H1 (cell line): Measurements from ENCODE around the gene LMNTD2. TPM values are rescaled to one million over a fixed set of nuclear protein-coding genes. Genes with fewer than 3 reads are reported as not detected.
A peak's percentile ranks its signal among the peaks of the same experiment; 100 is the strongest.

Experiments
- CTCF ChIA-PET: fragments of 300-600 bp; sonication (Branson Sonifier 250); formaldehyde crosslinking; loops from one replicate; lab custom pipeline; 2021; ENCODE audit not compliant: partially characterized antibody; lab: Charles Lee
- POLR2A ChIA-PET: fragments of 300-600 bp; sonication (Branson Sonifier 250); formaldehyde crosslinking; loops from one replicate; lab custom pipeline; 2021; ENCODE audit warnings: inconsistent platforms; ENCODE audit not compliant: partially characterized antibody; lab: Charles Lee
- DNase-seq, 2 experiments: peaks; one replicate each; pipeline versions ENCODE4 v3.0.0 to v3.0.0-alpha.2; 2010 to 2022; ENCODE audit warnings: low spot score in 2 of 2, low read depth in 1 of 2, mixed read lengths in 1 of 2
- FAIRE-seq: peaks from 2 replicates; lab custom pipeline; 2011; peaks lifted over from hg19 to GRCh38; lab: Jason Lieb, UNC
- H2AFZ ChIP-seq: 2 replicates; pipeline ENCODE4 v1.8.1; 2012; ENCODE audit warnings: low read length, inconsistent platforms
- H2AK5ac ChIP-seq: 2 replicates; pipeline ENCODE4 v1.6.1; 2013; ENCODE audit warnings: low read depth, low read length
- H2BK120ac ChIP-seq: replicated peaks from 2 replicates; pipeline ENCODE3; 2013; ENCODE audit warnings: low read depth, low read length, inconsistent platforms
- H2BK12ac ChIP-seq: 2 replicates; pipeline ENCODE4 v1.6.1; 2013; ENCODE audit warnings: low read depth, low read length
- H2BK15ac ChIP-seq: 2 replicates; pipeline ENCODE4 v1.6.1; 2013; ENCODE audit warnings: low read length
- H2BK20ac ChIP-seq: 2 replicates; pipeline ENCODE4 v1.6.1; 2013; ENCODE audit warnings: low read length
- H2BK5ac ChIP-seq: 2 replicates; pipeline ENCODE4 v1.6.1; 2013; ENCODE audit warnings: low read depth, low read length
- H3K14ac ChIP-seq: 2 replicates; pipeline ENCODE4 v1.6.1; 2013; ENCODE audit warnings: inconsistent platforms; ENCODE audit not compliant: insufficient read length
- H3K18ac ChIP-seq: 2 replicates; pipeline ENCODE4 v1.6.1; 2013; ENCODE audit warnings: low read length; ENCODE audit errors: extremely low read depth
- H3K23ac ChIP-seq: 2 replicates; pipeline ENCODE4 v1.6.1; 2013; ENCODE audit warnings: inconsistent platforms; ENCODE audit not compliant: insufficient read length
- H3K23me2 ChIP-seq: 2 replicates; pipeline ENCODE4 v1.6.1; 2013; ENCODE audit warnings: low read depth, low read length
- H3K27ac ChIP-seq: 2 replicates; pipeline ENCODE4 v1.6.1; 2011; ENCODE audit warnings: low read depth, low read length, inconsistent platforms
- H3K27me3 ChIP-seq, 4 experiments: replicated peaks in 1 of 4; 1 replicate in 1 of 4; 2 replicates in 3 of 4; pipeline versions ENCODE4 v1.6.1 to v1.8.1; 2011 to 2013; ENCODE audit warnings: low read length in 3 of 4, mild to moderate bottlenecking in 3 of 4, inconsistent platforms in 2 of 4, mixed read lengths in 2 of 4, moderate library complexity in 1 of 4; ENCODE audit not compliant: control insufficient read depth in 3 of 4, insufficient read depth in 3 of 4; ENCODE audit errors: extremely low read depth in 1 of 4
- H3K36me3 ChIP-seq, 4 experiments: 2 replicates each; pipeline versions ENCODE4 v1.6.1 to v1.8.1; 2011 to 2013; ENCODE audit warnings: mild to moderate bottlenecking in 4 of 4, low read length in 3 of 4, moderate library complexity in 2 of 4, control low read depth in 1 of 4, inconsistent platforms in 1 of 4; ENCODE audit not compliant: insufficient read depth in 4 of 4, control insufficient read depth in 2 of 4
- H3K4ac ChIP-seq: replicated peaks from 2 replicates; pipeline ENCODE3; 2013; ENCODE audit warnings: low read length, low read depth, mixed read lengths, inconsistent platforms; ENCODE audit not compliant: insufficient read length
- H3K4me1 ChIP-seq, 4 experiments: replicated peaks in 1 of 4; 1 replicate in 1 of 4; 2 replicates in 3 of 4; pipeline versions ENCODE4 v1.6.1 to v1.8.1; 2011 to 2013; ENCODE audit warnings: low read length in 3 of 4, inconsistent platforms in 2 of 4, mixed read lengths in 1 of 4; ENCODE audit not compliant: insufficient read depth in 4 of 4, control insufficient read depth in 3 of 4
- H3K4me2 ChIP-seq, 2 experiments: 2 replicates each; pipeline versions ENCODE4 v1.6.1 to v1.8.1; 2011 to 2013; ENCODE audit warnings: low read depth in 2 of 2, low read length in 2 of 2, control low read depth in 1 of 2, inconsistent platforms in 1 of 2, mild to moderate bottlenecking in 1 of 2; ENCODE audit not compliant: insufficient read depth in 1 of 2
- H3K4me3 ChIP-seq, 4 experiments: fragments of 200-600, 300-600 bp in 1 of 4; sonication (generic), shearing (Covaris generic), sonication (Bioruptor Twin) in 1 of 4; 2 replicates each; pipeline versions ENCODE4 v1.5.1 to v1.8.1; 2011 to 2016; ENCODE audit warnings: low read length in 4 of 4, low read depth in 3 of 4, control low read depth in 2 of 4, inconsistent platforms in 2 of 4, mild to moderate bottlenecking in 2 of 4, mixed read lengths in 1 of 4, moderate library complexity in 1 of 4; ENCODE audit not compliant: insufficient read depth in 2 of 4; ENCODE audit errors: extremely low read depth in 1 of 4
- H3K56ac ChIP-seq: replicated peaks from 2 replicates; pipeline ENCODE3; 2013; ENCODE audit warnings: low read depth, mild to moderate bottlenecking, mixed read lengths, low read length, inconsistent platforms; ENCODE audit not compliant: insufficient read length
- H3K79me1 ChIP-seq: 2 replicates; pipeline ENCODE4 v1.6.1; 2013; ENCODE audit warnings: low read depth, low read length, control low read depth
- H3K79me2 ChIP-seq, 2 experiments: 2 replicates each; pipeline versions ENCODE4 v1.6.1 to v1.8.1; 2012 to 2013; ENCODE audit warnings: low read length in 2 of 2, mild to moderate bottlenecking in 2 of 2, inconsistent platforms in 1 of 2; ENCODE audit not compliant: insufficient read depth in 2 of 2, control insufficient read depth in 1 of 2
- H3K9ac ChIP-seq, 4 experiments: replicated peaks in 1 of 4; 1 replicate in 1 of 4; 2 replicates in 3 of 4; pipeline versions ENCODE4 v1.6.1 to v1.8.1; 2011 to 2013; ENCODE audit warnings: low read depth in 3 of 4, low read length in 3 of 4, control low read depth in 2 of 4, mild to moderate bottlenecking in 2 of 4, moderate library complexity in 2 of 4, inconsistent platforms in 1 of 4; ENCODE audit errors: extremely low read depth in 1 of 4
- H3K9me3 ChIP-seq, 2 experiments: 2 replicates each; pipeline versions ENCODE4 v1.6.1 to v1.8.1; 2012 to 2013; ENCODE audit warnings: mild to moderate bottlenecking in 2 of 2, moderate library complexity in 2 of 2, control low read depth in 1 of 2, inconsistent platforms in 1 of 2, low read depth in 1 of 2, low read length in 1 of 2, mixed read lengths in 1 of 2; ENCODE audit not compliant: insufficient read depth in 2 of 2
- H4K20me1 ChIP-seq, 2 experiments: replicated peaks in 1 of 2; 2 replicates each; pipeline versions ENCODE3 to v1.8.1; 2011 to 2013; ENCODE audit warnings: inconsistent platforms in 2 of 2, low read length in 2 of 2, mild to moderate bottlenecking in 1 of 2; ENCODE audit not compliant: insufficient read depth in 2 of 2, control insufficient read depth in 1 of 2
- H4K5ac ChIP-seq: 2 replicates; pipeline ENCODE4 v1.6.1; 2013; ENCODE audit warnings: low read length, low read depth, mixed read lengths, inconsistent platforms; ENCODE audit not compliant: insufficient read length
- H4K8ac ChIP-seq: 2 replicates; pipeline ENCODE4 v1.8.0; 2013; ENCODE audit warnings: mild to moderate bottlenecking, moderate library complexity, low read length, inconsistent platforms; ENCODE audit not compliant: insufficient read depth; ENCODE audit errors: extremely low read depth
- H4K91ac ChIP-seq: replicated peaks from 2 replicates; pipeline ENCODE3; 2013; ENCODE audit warnings: low read length, mixed read lengths, inconsistent platforms; ENCODE audit not compliant: insufficient read length
- CHD1 ChIP-seq: IDR thresholded peaks from 2 replicates; pipeline ENCODE4 v1.6.1; 2012; ENCODE audit warnings: low read depth, low read length, improper control_type of control experiment
- WGBS, 2 experiments: shearing (Covaris generic) in 1 of 2; methylation state at CpG; one replicate each; pipeline versions ENCODE4 v1.1.6 to v1.1.7; 2013 to 2015; ENCODE audit warnings: low lambda C conversion rate in 2 of 2, mixed read lengths in 2 of 2, inconsistent platforms in 1 of 2, low coverage in 1 of 2, missing lambda C conversion rate in 1 of 2; ENCODE audit not compliant: insufficient replicate concordance in 2 of 2, insufficient coverage in 1 of 2, insufficient read length in 1 of 2; ENCODE audit errors: extremely low coverage in 1 of 2, missing lambda C conversion rate in 1 of 2; 5-methylcytosine and 5-hydroxymethylcytosine counted together
- polyA plus RNA-seq, 7 experiments: library from polyadenylated mRNA; depleted of rRNA in 3 of 7; stranded (reverse) in 5 of 7; unstranded in 2 of 7; fragments of >200 nt in 5 of 7; fragments of 200-250 nt in 2 of 7; gene quantifications; 1 replicate in 5 of 7; 2 replicates in 1 of 7; 4 replicates in 1 of 7; pipeline versions ENCODE4 v1.2.1 to v1.2.3, GENCODE V29; 2011 to 2013; ENCODE audit warnings: missing spikeins in 2 of 7, mixed read lengths in 2 of 7
- total RNA-seq: library from RNA; stranded (reverse); fragmentation: NEBNext Ultra II Directional; extraction: Animal tissue kit (Norgen Biotek cat#: 25700); gene quantifications from 2 replicates; pipeline ENCODE4 v1.2.1, GENCODE V29; 2021
- TF ChIP-seq, protein P1 (sequence below), 3 experiments: IDR thresholded peaks; 1 replicate in 2 of 3; 2 replicates in 1 of 3; pipeline versions ENCODE4 v1.5.1 to v1.6.1; 2011; ENCODE audit warnings: low read length in 3 of 3, mild to moderate bottlenecking in 3 of 3, inconsistent platforms in 2 of 3, low read depth in 1 of 3, moderate library complexity in 1 of 3; ENCODE audit not compliant: insufficient read depth in 1 of 3; ENCODE audit errors: control extremely low read depth in 1 of 3

The LMNTD2 gene
- total and polyA plus RNA-seq, 2 of the 8 experiments (the other 6 are each of a cell fraction or from before 2014, with no cell fraction given) = 1.6 to 3.1 TPM

DNA sequence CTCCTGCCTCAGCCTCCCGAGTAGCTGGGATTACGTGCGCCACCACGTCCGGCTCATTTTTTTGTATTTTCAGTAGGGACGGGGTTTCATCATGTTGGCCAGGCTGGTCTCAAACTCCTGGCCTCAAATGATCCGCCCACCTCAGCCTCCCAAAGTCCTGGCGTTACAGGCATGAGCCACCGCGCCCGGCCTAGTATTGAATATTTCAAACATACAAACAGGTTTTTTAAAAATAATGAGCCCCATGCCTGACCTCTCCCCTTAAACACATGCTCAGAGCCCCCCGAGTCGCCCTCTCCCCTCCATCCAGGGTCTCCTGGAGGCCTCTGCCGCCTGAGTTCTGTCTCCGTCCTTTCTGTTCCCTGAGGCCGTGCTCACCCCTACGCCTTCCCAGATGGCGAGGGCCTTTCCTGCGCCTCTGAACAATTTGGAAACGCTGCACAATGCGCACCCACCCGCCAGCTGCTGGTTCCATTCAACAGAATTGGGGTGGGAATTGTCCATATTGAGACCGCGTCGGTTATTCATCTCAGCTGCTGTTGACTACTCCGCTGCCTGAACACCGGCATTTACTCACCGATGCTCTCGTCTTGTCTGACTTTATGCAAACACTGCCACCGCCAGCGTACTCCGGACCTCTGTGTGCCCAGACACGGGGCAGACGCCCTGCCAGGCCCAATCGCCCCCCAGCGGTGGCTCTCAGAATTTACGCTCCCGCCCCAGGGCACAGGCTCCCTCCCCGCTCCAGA, 39.9 kb downstream of the LMNTD2 start:
- no peaks in the 10 kb centered on the region for H3K79me2 ChIP-seq
- H2BK20ac ChIP-seq = no peak overlapping the region
- H3K23me2 ChIP-seq = no peaks in the 10 kb centered on the region
- H2BK12ac ChIP-seq = no peak overlapping the region
- 93% methylated on average over 39 of the region's 39 CpGs; no CpG with 5 or more reads in 1 of the 2 experiments for WGBS, 2 experiments
- H3K56ac ChIP-seq = no peak overlapping the region
- H3K79me1 ChIP-seq = no peaks in the 10 kb centered on the region
- no peak overlapping the region for H3K18ac ChIP-seq
- no peaks in the 10 kb centered on the region for H3K4me1 ChIP-seq
- no peak overlapping the region for H2BK5ac ChIP-seq
- H2BK15ac ChIP-seq = no peak overlapping the region
- no peaks in the 10 kb centered on the region for H3K36me3 ChIP-seq
- H3K27me3 ChIP-seq = 0 out of 7 replicates have a peak, but pooled peaks cover 0 to 3% (median 0%) of the 10 kb centered on the region in 4 experiments
- H2AK5ac ChIP-seq = no peak overlapping the region
- H3K4me2 ChIP-seq = no peak overlapping the region
- H4K91ac ChIP-seq = no peak overlapping the region
- DNase-seq = peak in 1 of 2 experiments; percentile 65
- H4K5ac ChIP-seq = no peak overlapping the region
- no peak overlapping the region for H3K4me3 ChIP-seq
- POLR2A ChIA-PET = interaction anchor here (1.4 to 1.6 kb wide), 2 partner anchors 113 to 117 kb away, joined by 3 read pairs; no protein-coding TSS in a partner anchor
- H2BK120ac ChIP-seq = no peak overlapping the region
- H3K27ac ChIP-seq = no peak overlapping the region
- H4K8ac ChIP-seq = no peak overlapping the region
- H4K20me1 ChIP-seq = no peaks in the 10 kb centered on the region
- H2AFZ ChIP-seq = no peak overlapping the region
- no peak overlapping the region for H3K9ac ChIP-seq
- CTCF ChIA-PET = interaction anchor here (0.6 to 1.5 kb wide), 7 partner anchors 9 to 208 kb away, joined by 3 to 4 read pairs (median 3); partner anchors contain the start of gene HRAS
- H3K23ac ChIP-seq = no peak overlapping the region
- FAIRE-seq = no peak
- no peak overlapping the region for H3K4ac ChIP-seq
- H3K9me3 ChIP-seq = peaks cover 4 to 14% of the 10 kb centered on the region in 2 experiments; a peak in 1 of 4 replicates
- TF ChIP-seq CHD1 = no peak
- TF ChIP-seq, protein P1, sequence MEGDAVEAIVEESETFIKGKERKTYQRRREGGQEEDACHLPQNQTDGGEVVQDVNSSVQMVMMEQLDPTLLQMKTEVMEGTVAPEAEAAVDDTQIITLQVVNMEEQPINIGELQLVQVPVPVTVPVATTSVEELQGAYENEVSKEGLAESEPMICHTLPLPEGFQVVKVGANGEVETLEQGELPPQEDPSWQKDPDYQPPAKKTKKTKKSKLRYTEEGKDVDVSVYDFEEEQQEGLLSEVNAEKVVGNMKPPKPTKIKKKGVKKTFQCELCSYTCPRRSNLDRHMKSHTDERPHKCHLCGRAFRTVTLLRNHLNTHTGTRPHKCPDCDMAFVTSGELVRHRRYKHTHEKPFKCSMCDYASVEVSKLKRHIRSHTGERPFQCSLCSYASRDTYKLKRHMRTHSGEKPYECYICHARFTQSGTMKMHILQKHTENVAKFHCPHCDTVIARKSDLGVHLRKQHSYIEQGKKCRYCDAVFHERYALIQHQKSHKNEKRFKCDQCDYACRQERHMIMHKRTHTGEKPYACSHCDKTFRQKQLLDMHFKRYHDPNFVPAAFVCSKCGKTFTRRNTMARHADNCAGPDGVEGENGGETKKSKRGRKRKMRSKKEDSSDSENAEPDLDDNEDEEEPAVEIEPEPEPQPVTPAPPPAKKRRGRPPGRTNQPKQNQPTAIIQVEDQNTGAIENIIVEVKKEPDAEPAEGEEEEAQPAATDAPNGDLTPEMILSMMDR (IDR thresholded peaks at IDR 0.05; ENCODE audit: control extremely low read depth in 1 of 3, insufficient read depth in 1 of 3, low read depth in 1 of 3, low read length in 3 of 3) = peak; percentile 19 to 48 (median 41); a peak in 2 of 4 replicates
- H3K14ac ChIP-seq = no peak overlapping the region
